ENCODE measurements around the gene ETV6.

Gene ETV6

GRCh38 chr12:11764837-11765236 lies 115.4 kb downstream of the ETV6 start:
- no peak for DNase-seq (ENCODE audit: low spot score)
- TF ChIP-seq CTCF (IDR thresholded peaks at IDR 0.05; ENCODE audit: extremely low read depth, missing control alignments), result no peak

- DNase-seq (ENCODE audit: low spot score), result no peak
- TF ChIP-seq CTCF (IDR thresholded peaks at IDR 0.05; ENCODE audit: extremely low read depth, missing control alignments), result no peak
Observed at GRCh38 chr12:11765421-11765816, 115.9 kb downstream of the ETV6 start.

DNA sequence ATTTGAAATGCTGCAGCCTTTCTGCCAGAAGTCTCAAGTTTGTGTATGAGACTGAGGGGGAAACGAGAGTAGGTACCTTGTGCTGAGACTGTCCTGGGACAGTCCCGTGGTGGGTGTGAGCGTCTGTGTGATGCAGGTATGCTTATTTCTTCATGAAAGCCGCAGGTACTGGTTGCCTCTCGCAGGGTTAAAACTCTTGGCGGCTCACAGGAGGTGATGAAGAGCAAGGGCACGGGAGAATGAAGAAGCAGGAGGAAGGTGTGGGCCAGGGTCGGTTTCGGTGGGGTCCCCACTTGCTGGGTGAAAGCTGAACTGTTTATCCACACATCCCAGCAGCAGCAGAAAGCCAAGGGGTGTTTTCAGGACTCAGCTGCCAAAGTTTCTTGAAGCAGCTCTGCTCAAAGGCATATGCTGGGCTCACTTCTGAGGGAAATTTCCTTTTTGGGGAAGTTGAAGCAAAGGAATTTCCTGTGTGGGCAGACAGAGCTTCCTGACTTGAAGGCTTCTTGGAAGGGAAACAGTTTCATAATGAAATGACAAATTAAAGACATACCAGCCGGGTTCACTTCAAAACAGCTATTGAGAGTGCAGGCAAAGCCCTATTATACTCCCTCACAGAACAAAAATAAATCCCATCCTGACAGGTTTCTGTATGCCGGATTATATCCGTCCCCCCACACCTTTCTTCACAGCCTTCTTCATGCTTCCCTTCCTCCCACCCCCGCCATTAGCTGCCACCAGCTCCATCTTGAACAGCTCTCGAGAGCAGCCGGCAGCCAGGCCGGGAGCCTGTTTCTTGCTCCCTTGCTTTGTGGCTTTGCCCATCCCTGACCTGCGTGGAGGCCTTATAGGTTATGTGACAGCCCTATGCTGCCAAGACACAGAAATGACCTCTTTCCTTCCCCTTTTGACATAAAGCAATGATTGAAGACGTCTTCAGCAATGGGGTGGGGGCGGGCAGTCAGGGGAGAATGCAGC lies 116.6 kb downstream of the ETV6 start:
- peak; percentile 63 for DNase-seq (ENCODE audit: low spot score)

DNA sequence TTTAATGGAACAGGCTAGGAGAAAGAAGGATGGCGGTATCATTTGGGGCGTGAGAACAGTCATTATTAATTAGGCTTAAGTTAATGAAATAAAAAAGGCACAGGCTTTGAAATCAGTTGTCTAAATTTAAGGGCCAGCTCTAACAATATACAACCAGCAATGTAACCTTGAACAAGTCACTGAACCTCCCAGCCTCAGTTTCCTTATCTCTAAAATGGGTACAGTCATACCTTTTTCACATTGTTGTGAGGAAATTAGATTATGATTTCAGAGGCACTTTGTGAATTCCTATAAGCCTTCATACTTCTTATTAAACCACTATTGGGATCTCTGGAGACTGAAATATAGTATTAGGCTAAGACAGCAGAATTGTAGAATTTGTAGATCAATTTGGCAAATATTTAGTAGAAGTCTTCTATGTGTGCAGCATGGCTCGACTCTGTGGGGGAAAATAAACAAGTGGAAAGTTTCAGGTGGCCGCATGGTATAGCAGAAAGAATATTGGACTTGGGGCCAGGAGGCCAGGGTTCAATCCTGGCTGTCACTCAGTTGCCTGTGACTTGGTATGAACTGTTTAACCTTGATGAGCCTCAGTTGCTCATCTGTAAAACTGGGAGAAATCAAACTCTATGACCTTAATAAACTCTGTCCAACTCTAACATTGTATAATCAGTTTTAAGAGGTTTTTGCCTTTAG lies 117.7 kb downstream of the ETV6 start:
- no peak for DNase-seq (ENCODE audit: low spot score)
- TF ChIP-seq CTCF (IDR thresholded peaks at IDR 0.05; ENCODE audit: extremely low read depth, missing control alignments), result no peak

More for the DNA sequence above, 116.6 kb downstream of the ETV6 start:
- no peak for TF ChIP-seq CTCF (IDR thresholded peaks at IDR 0.05; ENCODE audit: extremely low read depth, missing control alignments)

GRCh38 chr12:11767798-11768197 lies 118.3 kb downstream of the ETV6 start:
- DNase-seq (ENCODE audit: low spot score), result no peak
- TF ChIP-seq CTCF (IDR thresholded peaks at IDR 0.05; ENCODE audit: extremely low read depth, missing control alignments), result no peak

DNA sequence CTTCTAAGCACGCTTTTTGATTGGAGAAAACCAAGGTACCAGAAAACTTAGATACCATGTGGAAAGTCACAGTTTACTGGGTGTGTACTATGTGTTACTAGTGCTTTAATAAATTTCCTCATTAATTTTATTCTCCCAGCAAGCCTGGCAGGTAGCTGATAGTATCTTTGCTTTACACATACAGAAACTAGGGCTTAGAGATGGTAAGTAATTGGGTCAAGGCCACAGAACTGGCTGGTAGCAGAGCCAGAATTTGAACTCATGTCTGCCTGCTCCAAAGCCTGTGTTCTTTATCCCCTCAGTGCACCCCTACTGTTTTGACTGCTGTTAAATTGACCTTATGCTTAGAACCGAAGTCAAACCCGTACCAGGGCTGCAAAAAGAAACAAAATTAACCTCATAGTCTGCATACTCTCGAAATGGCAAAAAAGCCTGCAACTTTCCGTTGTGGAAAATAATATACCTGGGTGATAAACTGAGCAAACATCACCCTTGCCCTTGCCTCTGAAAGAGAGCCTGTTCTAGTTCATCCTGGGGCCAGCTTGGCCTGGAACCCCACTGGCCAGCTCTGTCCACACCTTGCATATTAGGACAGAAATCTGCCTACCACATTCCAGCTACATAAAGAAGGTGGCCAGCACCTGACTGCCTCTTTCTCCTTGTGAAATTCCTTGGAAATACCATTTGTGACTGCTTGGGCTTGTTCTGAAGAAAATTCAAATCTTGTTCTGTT lies 118.9 kb downstream of the ETV6 start:
- TF ChIP-seq CTCF (IDR thresholded peaks at IDR 0.05; ENCODE audit: extremely low read depth, missing control alignments), result no peak
- DNase-seq (ENCODE audit: low spot score), result no peak
